Right cardiac atrium (tissue), 5 donors: Measurements from ENCODE around the gene OR4L1. TPM values are rescaled to one million over a fixed set of nuclear protein-coding genes. Genes with fewer than 3 reads are reported as not detected.
"Not testable (repeated sequence)": the region's sequence is repeated elsewhere in the genome, so short reads cannot be mapped to it uniquely, and the experiment has no call there.

Source experiments
- ATAC-seq, 2 donors: fragments of 200-7000 bp; cut with Tn5 transposase; one replicate each; pipeline versions ENCODE4 v1.8.0 to v1.9.1; 2020; ENCODE audit warnings: moderate library complexity in 2 of 2, mild to moderate bottlenecking in 1 of 2
- DNase-seq, 3 donors: peaks; one replicate each; pipeline ENCODE4 v3.0.0-alpha.2; 2020
- H3K27ac ChIP-seq: one replicate; pipeline ENCODE4 v1.5.1; 2013; ENCODE audit warnings: mild to moderate bottlenecking, low read length, control low read depth, moderate library complexity
- H3K27me3 ChIP-seq: one replicate; pipeline ENCODE4 v1.6.1; 2013; ENCODE audit not compliant: control insufficient read depth, insufficient read depth
- H3K4me1 ChIP-seq: one replicate; pipeline ENCODE4 v1.6.1; 2013; ENCODE audit warnings: low read length; ENCODE audit not compliant: control insufficient read depth, insufficient read depth
- H3K4me3 ChIP-seq: one replicate; pipeline ENCODE4 v1.5.1; 2013; ENCODE audit warnings: low read length, control low read depth
- H3K9me3 ChIP-seq: one replicate; pipeline ENCODE4 v1.6.1; 2013; ENCODE audit warnings: low read length; ENCODE audit not compliant: control insufficient read depth
- WGBS: extraction: QIAGEN DNeasy Blood & Tissue Kit; methylation state at CpG from one replicate; pipeline ENCODE4 v1.1.7; 2013; 5-methylcytosine and 5-hydroxymethylcytosine counted together
- intact Hi-C, 4 donors: fragments of 100-400 bp; cut with DNase I; formaldehyde crosslinking; loops; one replicate each; pipeline versions ENCODE4 v1.11.0 to v1.14.0; 2022 to 2023
- long read RNA-seq, 4 donors: library from polyadenylated mRNA; unstranded; transcript quantifications; one replicate each; pipeline ENCODE4 v2.0.0, GENCODE V29; 2020 to 2021
- polyA plus RNA-seq: library from polyadenylated mRNA; stranded (reverse); fragments of 200-250 nt; gene quantifications from one replicate; pipeline ENCODE4 v1.2.3, GENCODE V29; 2013
- total RNA-seq, 4 donors: library from RNA; stranded (reverse); fragmentation: NEBNext Ultra II Directional; extraction: Animal tissue kit (Norgen Biotek cat#: 25700); gene quantifications; one replicate each; pipeline ENCODE4 v1.2.1, GENCODE V29; 2021
- donor health status: healthy with polysubstance abuse.
- donor health status: DM: no; HTN: yes; CAD: no.
- donor health status: DM: no; HTN: no; CAD: no.
- donor health status: DM: no; HTN: yes; CAD: no; lungs with severe emphysema.
- donor health status: DM: yes; HTN: yes; CAD: no.

OR4L1 gene
- total RNA-seq (not detected), polyA plus RNA-seq (not detected)
- long read RNA-seq, donor 1, result 0 reads
- long read RNA-seq, donor 2, result 0 reads
- long read RNA-seq, donor 3, result 0 reads
- long read RNA-seq, donor 4, result 0 reads

GRCh38 chr14:20059745-20060144 lies at the start of gene OR4L1:
Gene OR4L1, plus strand, starts transcription at chr14:20060045. Its CDS starts 0 bp downstream, at chr14:20060045.
- Histone ChIP-seq H3K27ac (no peak within 1 kb of the TSS), H3K4me3 (no peak within 1 kb of the TSS), H3K9me3 (peaks cover 2% of the 10 kb centered on the region), H3K27me3 (no peaks in the 10 kb centered on the region), H3K4me1 (no peaks in the 10 kb centered on the region)
- ATAC-seq, result no peak
- intact Hi-C loops, result no loop called here
- no peak for DNase-seq
- WGBS, result 55% methylated on average over 2 of the region's 2 CpGs

GRCh38 chr14:20019257-20019865 lies 40.5 kb upstream of the OR4L1 start, which contains the start of gene OR4K14:
Gene OR4K14, minus strand, starts transcription at chr14:20019307. Its CDS starts 4,114 bp downstream, at chr14:20015193.
- Histone ChIP-seq H3K27ac (no peak within 1 kb of the TSS), H3K4me1 (no peaks in the 10 kb centered on the region), H3K9me3 (peaks cover 2% of the 10 kb centered on the region), H3K4me3 (no peak within 1 kb of the TSS), H3K27me3 (no peaks in the 10 kb centered on the region)
- ATAC-seq (no peak), DNase-seq (no peak)
- WGBS, result 59% methylated on average over 2 of the region's 2 CpGs
- intact Hi-C loops, result no loop called here

GRCh38 chr14:20031058-20031457 lies 28.8 kb upstream of the OR4L1 start:
- Histone ChIP-seq H3K27ac (no peak overlapping the region), H3K27me3 (no peaks in the 10 kb centered on the region), H3K9me3 (no peaks in the 10 kb centered on the region), H3K4me3 (no peak overlapping the region), H3K4me1 (no peaks in the 10 kb centered on the region)
- ATAC-seq, result no peak
- intact Hi-C loops, result no loop called here
- no peak for DNase-seq
- WGBS, result 72% methylated on average over 6 of the region's 6 CpGs

GRCh38 chr14:20035449-20035848 lies 24.4 kb upstream of the OR4L1 start:
- H3K4me1 ChIP-seq, result no peaks in the 10 kb centered on the region
- ATAC-seq, result no peak
- WGBS, result 62% methylated on average over 3 of the region's 3 CpGs
- H3K4me3 ChIP-seq, result no peak overlapping the region
- H3K27me3 ChIP-seq, result no peaks in the 10 kb centered on the region
- H3K27ac ChIP-seq, result no peak overlapping the region
- DNase-seq, result no peak
- H3K9me3 ChIP-seq, result no peaks in the 10 kb centered on the region
- intact Hi-C loops, result no loop called here

- Histone ChIP-seq H3K4me1 (no peaks in the 10 kb centered on the region), H3K9me3 (no peaks in the 10 kb centered on the region), H3K4me3 (no peak within 1 kb of the TSS), H3K27ac (no peak within 1 kb of the TSS), H3K27me3 (no peaks in the 10 kb centered on the region)
- 92% methylated on average over 4 of the region's 4 CpGs for WGBS
- intact Hi-C loops, result no loop called here
- DNase-seq (no peak), ATAC-seq (no peak)
These were observed 23.9 kb upstream of the OR4L1 start, which contains the start of gene OR4K13 for GRCh38 chr14:20035938-20036337. Gene OR4K13, minus strand, starts transcription at chr14:20036038. Its CDS starts 1,280 bp downstream, at chr14:20034758.

- ATAC-seq, result no peak
- no peaks in the 10 kb centered on the region for H3K4me1 ChIP-seq
- WGBS, result 66% methylated on average over 5 of the region's 5 CpGs
- no peak overlapping the region for H3K4me3 ChIP-seq
- no peak overlapping the region for H3K27ac ChIP-seq
- no peaks in the 10 kb centered on the region for H3K27me3 ChIP-seq
- H3K9me3 ChIP-seq, result no peaks in the 10 kb centered on the region
- intact Hi-C loops, result no loop called here
- no peak for DNase-seq
These were observed 15.6 kb upstream of the OR4L1 start for GRCh38 chr14:20044243-20044642.

GRCh38 chr14:20048202-20048601 lies 11.6 kb upstream of the OR4L1 start:
- no peak overlapping the region for H3K4me3 ChIP-seq
- no peaks in the 10 kb centered on the region for H3K27me3 ChIP-seq
- H3K9me3 ChIP-seq, result no peaks in the 10 kb centered on the region
- WGBS, result 48% methylated on average over 1 of the region's 1 CpG
- no peak for DNase-seq
- ATAC-seq, result no peak
- H3K27ac ChIP-seq, result no peak overlapping the region
- H3K4me1 ChIP-seq, result no peaks in the 10 kb centered on the region
- intact Hi-C loops, result no loop called here

- no peak for DNase-seq
- H3K27ac ChIP-seq, result no peak overlapping the region
These were observed 32.2 kb downstream of the OR4L1 start for GRCh38 chr14:20092050-20092449.

GRCh38 chr14:20093442-20093841 lies 33.6 kb downstream of the OR4L1 start:
- Histone ChIP-seq H3K4me3 (no peak overlapping the region), H3K27me3 (no peaks in the 10 kb centered on the region), H3K4me1 (no peaks in the 10 kb centered on the region), H3K27ac (no peak overlapping the region), H3K9me3 (no peaks in the 10 kb centered on the region)
- intact Hi-C loops, result no loop called here
- 24% methylated on average over 4 of the region's 4 CpGs for WGBS
- DNase-seq, result no peak
- ATAC-seq, result no peak

More at GRCh38 chr14:20092050-20092449, 32.2 kb downstream of the OR4L1 start:
- Histone ChIP-seq H3K9me3 (no peaks in the 10 kb centered on the region), H3K4me3 (no peak overlapping the region), H3K27me3 (no peaks in the 10 kb centered on the region), H3K4me1 (no peaks in the 10 kb centered on the region)
- intact Hi-C loops, result no loop called here
- 43% methylated on average over 4 of the region's 4 CpGs for WGBS
- no peak for ATAC-seq

- ATAC-seq, H3K9me3 ChIP-seq, H3K27ac ChIP-seq, intact Hi-C loops, H3K4me1 ChIP-seq, H3K27me3 ChIP-seq, H3K4me3 ChIP-seq: not testable (repeated sequence)
- WGBS, result 88% methylated on average over 32 of the region's 32 CpGs
- DNase-seq, result peak in 2 of 3 donors; percentile 32 to 38
These were observed 39.3 kb downstream of the OR4L1 start for GRCh38 chr14:20098926-20099770.

- H3K4me1 ChIP-seq, result no peaks in the 10 kb centered on the region
- ATAC-seq (no peak), DNase-seq (no peak)
- no peak within 1 kb of the TSS for H3K4me3 ChIP-seq
- H3K9me3 ChIP-seq, result no peaks in the 10 kb centered on the region
- no peak within 1 kb of the TSS for H3K27ac ChIP-seq
- 53% methylated on average over 3 of the region's 3 CpGs for WGBS
- no peaks in the 10 kb centered on the region for H3K27me3 ChIP-seq
- intact Hi-C loops, result no loop called here
These were observed 50.6 kb downstream of the OR4L1 start, which contains the start of gene OR4K17 for GRCh38 chr14:20110438-20110837. Gene OR4K17, plus strand, starts transcription at chr14:20110739. Its CDS starts 6,761 bp downstream, at chr14:20117500.
